HL-60 (cell line): Measurements from ENCODE around the gene PIP5K1C.

ENCODE experiments used
- CTCF ChIP-seq: IDR thresholded peaks from one replicate; pipeline ENCODE4 v1.5.1; 2011; ENCODE audit warnings: low read length, control low read depth, inconsistent platforms; ENCODE audit not compliant: insufficient read depth
- GABPA ChIP-seq: IDR thresholded peaks from 2 replicates; pipeline ENCODE4 v1.6.1; 2012; ENCODE audit warnings: low read depth

GRCh38 chr19:3708207-3708931, 8.1 kb upstream of the PIP5K1C start, which contains the start of gene TJP3:
- TF ChIP-seq CTCF (no peak), GABPA (no peak)
